NCI-H460 (cell line): Measurements from ENCODE around the gene UVSSA. TPM values are rescaled to one million over a fixed set of nuclear protein-coding genes. Genes with fewer than 3 reads are reported as not detected.

Experiments used
- DNase-seq: peaks from one replicate; pipeline ENCODE4 v3.0.0-alpha.2; 2016; ENCODE audit warnings: low read depth; ENCODE audit errors: extremely low read depth
- polyA plus RNA-seq: library from polyadenylated mRNA; depleted of rRNA; stranded (reverse); fragments of >200 nt; gene quantifications from 2 replicates; pipeline ENCODE4 v1.2.3, GENCODE V29; 2014; cell fraction: nucleus; rRNA removed
- total RNA-seq: library from RNA; depleted of rRNA; stranded (reverse); fragments of >200 nt; shearing (Covaris generic); gene quantifications from 2 replicates; pipeline ENCODE4 v1.2.3, GENCODE V29; 2014; rRNA removed

UVSSA gene
- total RNA-seq: 5.0 and 7.7 TPM in 2 replicates
- polyA plus RNA-seq: 19.7 and 26.3 TPM in 2 replicates

GRCh38 chr4:1346781-1347409, at the start of gene UVSSA:
UVSSA (plus strand) TSS chr4:1347208; CDS start chr4:1348092, 884 bp downstream.
- DNase-seq: peak; percentile 99

DNA sequence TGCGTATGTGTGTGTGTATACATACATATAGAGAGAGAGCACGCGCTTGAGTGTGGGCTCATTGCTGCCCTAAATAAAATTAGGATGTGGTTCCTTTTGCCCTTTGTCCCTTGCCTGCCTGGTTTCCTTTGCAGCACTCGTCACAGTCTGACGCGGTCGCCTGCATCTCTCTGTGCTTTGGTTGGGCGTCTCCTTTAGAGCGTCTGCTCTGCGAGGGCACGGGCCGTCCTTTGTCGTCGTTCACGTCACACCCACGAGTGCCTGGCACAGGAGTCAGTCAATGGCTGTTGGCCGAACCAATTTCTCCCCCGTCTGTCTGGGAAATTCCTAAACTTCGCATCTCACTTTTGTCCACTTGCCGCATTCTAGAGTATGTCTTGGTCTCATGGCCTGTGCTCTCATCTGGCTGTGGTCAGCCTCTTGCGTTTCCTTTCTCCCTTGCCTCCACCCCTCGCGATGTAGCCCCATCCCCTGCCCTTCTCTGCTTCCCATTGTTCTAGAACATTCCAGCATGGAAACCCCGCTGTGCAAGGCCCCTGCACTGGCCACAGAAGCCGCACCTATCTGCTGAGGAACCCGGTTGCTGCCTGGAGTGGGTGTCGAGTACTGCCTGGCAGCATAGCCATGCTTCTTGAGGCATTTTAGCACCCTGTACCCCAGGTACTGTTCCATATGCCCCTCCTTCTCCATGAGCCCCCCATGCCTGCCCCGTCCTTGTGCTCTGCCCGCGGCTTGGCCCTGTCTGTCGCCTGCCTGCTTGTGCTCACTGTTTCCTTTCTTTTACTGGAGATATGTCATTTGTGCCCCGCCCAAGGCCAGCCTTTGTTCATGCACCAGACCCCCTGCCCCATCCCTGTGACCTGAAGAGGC, 49.3 kb upstream of the UVSSA start:
- DNase-seq: no peak

- no peak for DNase-seq
Observed at GRCh38 chr4:1298461-1298860, 48.5 kb upstream of the UVSSA start.

DNA sequence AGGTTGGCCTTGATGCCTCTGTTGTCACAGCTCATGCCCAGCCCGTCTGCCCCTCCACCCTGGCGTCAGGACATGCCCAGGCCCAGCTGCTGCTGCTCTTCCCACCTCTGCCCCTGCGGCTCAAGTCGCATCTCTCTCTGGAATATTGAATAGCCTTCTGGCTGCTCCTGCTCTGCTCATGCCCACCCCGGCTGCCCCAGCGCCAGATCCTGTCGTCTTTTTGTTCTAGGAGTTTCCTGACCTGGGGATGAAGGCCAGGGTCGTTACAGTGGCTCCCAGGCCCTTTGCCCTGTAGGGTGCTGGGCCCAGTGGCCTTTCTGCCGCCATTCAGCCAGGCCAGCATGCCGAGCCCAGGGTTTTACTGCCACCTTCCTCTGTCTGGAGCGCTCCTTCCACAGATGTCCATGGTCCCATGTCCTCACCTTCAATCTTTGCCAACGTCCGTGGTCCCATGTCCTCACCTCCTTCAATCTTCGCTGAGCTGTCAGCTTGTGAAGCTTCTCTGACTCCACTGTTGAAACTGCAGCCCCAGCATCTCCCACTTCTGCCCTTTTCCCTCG, 47.6 kb upstream of the UVSSA start:
- no peak for DNase-seq

DNA sequence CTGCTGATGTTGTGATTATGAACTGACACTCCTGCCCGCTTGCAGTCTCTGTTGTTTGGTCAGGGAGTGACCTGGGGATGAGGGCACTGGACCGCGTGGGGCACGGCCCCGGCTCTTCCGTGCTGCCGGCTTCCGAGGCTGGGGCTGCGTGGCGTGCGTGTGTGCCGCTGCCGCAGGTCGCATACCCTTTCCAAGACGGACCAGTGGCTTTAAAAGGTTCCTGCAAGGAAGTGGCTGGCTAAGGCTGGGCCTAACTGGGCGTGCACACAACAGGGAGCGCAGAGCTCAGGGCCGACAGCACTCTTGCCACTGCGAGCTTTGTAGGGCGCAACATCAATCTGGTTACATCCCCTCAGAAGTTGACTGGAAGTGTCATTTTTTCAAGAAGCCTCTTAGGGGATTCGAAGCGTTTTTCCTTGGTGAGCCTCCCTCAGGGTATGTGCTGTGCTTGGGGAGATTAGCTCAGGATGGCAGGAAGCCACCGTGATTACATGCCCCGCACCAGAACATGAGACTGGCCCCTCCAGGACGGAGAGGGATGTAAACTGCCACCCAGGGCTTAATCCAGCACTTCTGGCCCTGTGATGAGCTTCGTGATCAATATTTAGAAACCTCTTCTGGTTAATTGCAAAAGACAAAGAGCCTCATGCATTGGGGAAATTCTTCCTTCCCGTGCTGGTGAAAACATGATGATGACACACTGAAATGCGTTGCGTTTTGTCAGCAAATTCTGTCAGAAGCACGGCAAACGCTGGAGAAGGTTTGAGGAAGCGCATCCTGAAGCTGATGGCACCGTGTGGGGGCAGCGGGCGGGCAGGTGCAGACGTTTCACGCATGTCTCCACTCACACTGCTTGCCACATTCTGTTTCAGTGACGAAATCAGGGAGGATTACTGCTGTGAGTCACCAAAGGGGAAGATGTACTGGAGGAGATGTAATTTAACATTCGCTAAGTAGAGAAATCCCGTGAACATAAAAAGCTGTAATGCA, 46.2 kb upstream of the UVSSA start:
- DNase-seq: peak; percentile 69

- DNase-seq: no peak
Observed at GRCh38 chr4:1302159-1302558, 44.8 kb upstream of the UVSSA start.

- DNase-seq: no peak
Observed at GRCh38 chr4:1305261-1305711, 41.7 kb upstream of the UVSSA start.

DNA sequence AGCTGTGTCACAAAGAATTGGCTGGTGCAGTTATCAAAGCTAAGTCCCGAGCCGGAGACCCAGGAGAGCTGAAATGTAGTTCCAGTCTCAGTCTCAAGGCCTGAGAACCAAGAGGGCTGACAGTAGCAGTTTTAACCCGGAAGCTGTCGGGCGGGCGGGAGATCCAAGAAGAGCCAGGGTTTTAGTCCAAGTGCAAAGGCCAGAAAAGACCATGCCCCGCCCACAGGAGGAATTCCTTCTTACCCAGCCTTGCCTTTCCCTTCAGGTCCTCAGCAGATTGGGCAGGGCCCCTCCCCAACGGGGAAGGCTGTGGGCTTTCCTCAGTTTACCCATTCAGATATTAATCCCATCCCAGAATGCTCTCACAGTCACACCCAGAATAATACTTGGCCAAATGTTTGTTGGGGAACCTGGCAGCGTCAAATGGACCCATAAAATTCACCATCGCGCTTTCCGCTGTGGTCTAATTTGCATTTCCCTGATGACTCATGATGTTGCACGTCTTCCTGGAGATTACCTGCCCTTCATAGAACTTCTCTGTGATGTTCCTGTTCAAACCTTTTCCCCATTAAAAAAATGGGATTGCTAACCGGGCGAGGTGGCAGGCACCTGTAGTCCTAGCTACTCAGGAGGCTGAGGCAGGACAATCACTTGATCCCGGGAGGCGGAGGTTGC, 41.1 kb upstream of the UVSSA start:
- DNase-seq: no peak

DNA sequence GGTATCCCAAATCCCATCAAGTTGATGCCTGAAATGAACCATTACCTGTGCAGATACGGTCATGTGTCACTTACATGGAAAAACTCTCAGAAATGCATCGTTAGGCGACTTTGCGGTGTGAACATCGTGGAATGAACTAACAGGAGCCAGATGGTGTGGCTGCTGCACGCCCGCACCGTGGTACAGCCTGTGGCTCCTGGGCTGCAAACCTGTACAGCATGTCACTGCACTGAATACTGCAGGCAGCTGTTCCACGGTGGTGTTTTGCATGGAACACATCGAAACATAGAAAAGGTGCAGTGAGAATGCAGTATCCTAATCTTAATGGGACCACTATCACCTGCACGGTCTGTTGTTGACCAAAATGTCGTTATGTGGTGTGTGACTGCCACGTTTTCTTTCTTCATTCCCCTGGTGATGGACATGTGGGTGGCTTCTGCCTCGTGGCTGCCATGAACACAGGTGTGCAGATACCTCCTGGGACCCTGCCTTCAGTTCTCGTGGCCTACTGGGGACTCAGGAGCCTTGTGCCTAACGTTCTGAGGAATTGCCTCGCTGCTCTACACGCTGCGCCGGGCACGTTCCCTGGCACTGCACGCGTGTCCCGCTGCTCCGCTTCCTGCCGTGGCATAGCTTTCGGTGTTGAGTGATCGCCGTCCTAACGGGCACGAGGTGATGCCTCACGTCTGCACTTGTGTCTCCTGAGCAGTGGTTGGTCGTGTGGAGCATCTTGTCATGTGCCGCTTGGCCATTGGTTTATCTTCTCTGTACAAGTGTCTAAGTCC, 38.9 kb upstream of the UVSSA start:
- DNase-seq: no peak

- no peak for DNase-seq
Observed at GRCh38 chr4:1309261-1310010, 37.6 kb upstream of the UVSSA start.

DNA sequence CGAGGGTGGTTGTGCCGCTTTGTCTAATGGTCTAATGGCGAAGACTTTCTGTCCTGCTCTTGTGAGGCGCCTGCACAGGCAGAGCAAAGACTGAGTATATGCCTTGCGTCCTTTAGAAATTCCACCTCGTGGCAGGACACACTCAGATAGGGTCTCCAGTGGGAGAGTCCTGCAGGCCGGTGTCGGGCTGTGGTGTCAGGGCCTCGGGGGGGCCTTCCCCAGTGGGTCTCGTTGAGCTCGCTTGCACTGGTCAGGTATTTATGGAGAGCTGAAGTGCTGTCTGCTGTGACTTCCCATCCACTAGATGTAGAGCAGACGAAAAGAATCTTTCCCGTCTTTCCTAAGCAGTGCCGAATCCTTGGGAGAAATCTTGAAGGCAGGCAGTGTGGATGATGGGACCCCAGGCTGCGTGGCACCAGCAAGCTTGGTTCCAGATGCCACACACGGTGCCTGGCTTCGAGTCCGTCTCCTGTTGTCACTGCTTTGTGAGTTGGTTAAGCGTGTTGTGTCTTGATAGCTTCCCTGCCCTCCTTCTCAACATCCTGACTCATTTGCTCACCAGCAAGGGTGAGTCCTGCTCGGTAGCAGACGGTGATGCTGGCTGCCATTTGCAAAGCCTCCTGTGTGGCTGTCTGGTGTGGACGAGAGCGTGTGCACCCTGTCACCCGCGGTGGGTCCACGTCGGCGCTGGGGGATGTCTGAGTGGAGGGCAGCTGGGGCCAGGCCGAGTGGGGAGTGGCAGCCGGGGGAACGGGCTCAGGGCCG, 36.8 kb upstream of the UVSSA start:
- no peak for DNase-seq

DNA sequence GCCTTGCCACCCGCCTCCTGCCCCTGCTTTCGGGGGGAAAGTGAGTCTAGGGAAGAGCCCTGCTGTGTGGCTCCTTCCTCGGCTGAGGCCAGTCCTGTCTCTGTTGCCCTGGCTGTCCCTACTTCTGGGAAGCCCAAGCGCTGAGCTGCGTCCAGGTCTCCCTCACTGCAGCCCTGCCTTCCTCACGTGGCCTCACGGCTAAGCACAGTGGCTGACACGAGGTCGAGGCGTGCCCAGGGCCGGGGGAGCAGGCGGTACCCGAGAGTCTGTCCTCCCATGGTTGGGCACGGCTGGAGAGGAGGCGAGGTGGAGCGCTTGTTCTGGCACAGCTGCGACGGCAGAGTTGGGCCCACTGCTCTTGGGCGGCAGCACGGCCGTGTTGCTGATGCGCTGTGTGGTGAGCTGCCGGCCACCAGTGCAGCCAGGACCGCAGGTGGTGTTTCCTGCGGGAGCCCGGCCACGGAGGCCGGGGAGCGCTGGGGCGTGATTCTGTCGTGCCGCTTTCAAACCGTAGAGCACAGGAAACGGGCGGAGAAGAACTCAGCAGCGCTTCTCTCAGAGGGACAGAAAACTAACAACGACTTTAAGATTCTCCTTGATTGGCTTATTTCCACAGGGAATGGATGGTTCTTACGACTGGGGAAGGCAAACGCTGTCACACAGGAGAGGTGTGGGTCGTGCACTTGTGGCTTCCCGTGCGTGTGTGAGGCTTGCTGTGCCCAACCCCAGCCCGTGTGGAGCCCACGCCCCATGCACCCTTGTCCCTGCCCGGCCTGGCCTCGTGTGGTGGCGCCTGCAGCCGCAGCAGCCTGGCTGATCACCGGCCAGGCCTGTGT, 36.0 kb upstream of the UVSSA start:
- DNase-seq: no peak

- DNase-seq: no peak
Observed at GRCh38 chr4:1312821-1313640, 34.0 kb upstream of the UVSSA start.

- no peak for DNase-seq
Observed at GRCh38 chr4:1315306-1315705, 31.7 kb upstream of the UVSSA start.

DNA sequence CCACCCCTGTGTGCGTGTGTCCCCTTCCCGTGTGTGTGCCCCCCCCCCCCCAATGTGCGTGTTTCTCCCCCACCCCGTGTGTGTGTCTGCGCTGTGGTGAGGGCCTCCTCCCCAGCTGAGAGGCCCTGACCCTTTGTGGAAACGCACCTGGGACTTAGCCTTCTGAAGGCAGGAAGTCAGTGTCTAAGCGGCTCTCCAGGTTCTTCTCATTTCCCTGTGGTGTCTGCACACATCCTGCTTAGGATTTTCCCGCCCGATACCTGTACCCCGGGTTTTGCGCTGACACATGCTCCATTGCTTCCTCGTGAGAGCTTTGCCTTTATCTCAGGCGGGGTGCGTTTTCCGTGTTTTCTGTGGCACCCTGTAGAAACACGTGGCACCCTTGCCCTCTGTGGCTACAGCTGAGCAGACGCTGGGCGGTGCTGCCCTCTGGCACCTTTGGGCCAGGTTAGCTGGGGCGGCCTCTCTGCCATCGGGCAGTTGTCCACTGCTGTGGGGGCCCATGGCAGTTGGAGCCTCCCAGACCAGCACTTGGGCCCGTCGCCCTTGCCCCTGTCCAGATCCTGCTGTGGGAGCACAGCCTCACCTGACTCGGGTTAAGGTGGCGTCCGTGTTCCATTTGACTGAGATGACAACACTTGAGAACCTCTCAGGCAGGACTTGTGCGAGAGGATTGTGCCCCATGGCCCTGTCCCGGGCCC, 31.0 kb upstream of the UVSSA start:
- no peak for DNase-seq
